ENCODE data around the gene SOX11.
A peak's percentile ranks its signal among the peaks of the same experiment; 100 is the strongest.

Gene SOX11

GRCh38 chr2:5691985-5692529, at the start of gene SOX11:
Gene SOX11, plus strand, starts transcription at chr2:5692384. Its CDS starts 338 bp downstream, at chr2:5692722.
- TF ChIP-seq GATA2 (IDR thresholded peaks at IDR 0.05; ENCODE audit: low read depth, low read length) = no peak

GRCh38 chr2:5657231-5657630, 35.0 kb upstream of the SOX11 start:
- TF ChIP-seq GATA2 (IDR thresholded peaks at IDR 0.05; ENCODE audit: low read depth, low read length) (no peak), GATA3 (IDR thresholded peaks at IDR 0.05; ENCODE audit: low read depth, low read length) (no peak)

- no peak for TF ChIP-seq GATA3 (IDR thresholded peaks at IDR 0.05; ENCODE audit: low read depth, low read length)
- TF ChIP-seq GATA2 (IDR thresholded peaks at IDR 0.05; ENCODE audit: low read depth, low read length) = no peak
These were observed 31.6 kb upstream of the SOX11 start for GRCh38 chr2:5660591-5660990.

GRCh38 chr2:5661362-5661761, 30.8 kb upstream of the SOX11 start:
- TF ChIP-seq GATA3 (IDR thresholded peaks at IDR 0.05; ENCODE audit: low read depth, low read length) (no peak), GATA2 (IDR thresholded peaks at IDR 0.05; ENCODE audit: low read depth, low read length) (no peak)

- TF ChIP-seq GATA2 (IDR thresholded peaks at IDR 0.05; ENCODE audit: low read depth, low read length) (no peak), GATA3 (IDR thresholded peaks at IDR 0.05; ENCODE audit: low read depth, low read length) (no peak)
These were observed 27.9 kb upstream of the SOX11 start for GRCh38 chr2:5664278-5664681.

DNA sequence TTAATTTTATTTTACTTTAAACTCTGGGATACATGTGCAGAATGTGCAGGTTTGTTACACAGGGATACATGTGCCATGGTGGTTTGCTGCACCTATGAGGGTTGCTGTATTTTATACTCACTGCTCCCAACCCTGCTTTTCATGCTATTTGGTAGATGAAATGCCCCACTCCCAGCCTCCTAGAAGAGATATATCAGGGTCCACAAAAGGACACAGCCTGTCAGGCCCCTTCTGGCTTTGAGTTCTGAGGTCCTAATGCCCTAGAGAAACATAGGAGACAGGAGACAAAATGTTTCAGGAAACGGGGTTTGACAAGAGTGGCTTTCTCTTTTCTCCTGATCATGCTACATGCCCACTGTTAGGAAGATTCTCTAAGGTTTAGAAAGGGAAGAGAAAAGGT, 27.1 kb upstream of the SOX11 start:
- no peak for TF ChIP-seq GATA2 (IDR thresholded peaks at IDR 0.05; ENCODE audit: low read depth, low read length)
- no peak for TF ChIP-seq GATA3 (IDR thresholded peaks at IDR 0.05; ENCODE audit: low read depth, low read length)

GRCh38 chr2:5666798-5667197, 25.4 kb upstream of the SOX11 start:
- TF ChIP-seq GATA2 (IDR thresholded peaks at IDR 0.05; ENCODE audit: low read depth, low read length) (no peak), GATA3 (IDR thresholded peaks at IDR 0.05; ENCODE audit: low read depth, low read length) (no peak)

- TF ChIP-seq GATA3 (IDR thresholded peaks at IDR 0.05; ENCODE audit: low read depth, low read length) = no peak
- peak; percentile 81 for TF ChIP-seq GATA2 (IDR thresholded peaks at IDR 0.05; ENCODE audit: low read depth, low read length)
These were observed 23.4 kb upstream of the SOX11 start for GRCh38 chr2:5668682-5669250.

DNA sequence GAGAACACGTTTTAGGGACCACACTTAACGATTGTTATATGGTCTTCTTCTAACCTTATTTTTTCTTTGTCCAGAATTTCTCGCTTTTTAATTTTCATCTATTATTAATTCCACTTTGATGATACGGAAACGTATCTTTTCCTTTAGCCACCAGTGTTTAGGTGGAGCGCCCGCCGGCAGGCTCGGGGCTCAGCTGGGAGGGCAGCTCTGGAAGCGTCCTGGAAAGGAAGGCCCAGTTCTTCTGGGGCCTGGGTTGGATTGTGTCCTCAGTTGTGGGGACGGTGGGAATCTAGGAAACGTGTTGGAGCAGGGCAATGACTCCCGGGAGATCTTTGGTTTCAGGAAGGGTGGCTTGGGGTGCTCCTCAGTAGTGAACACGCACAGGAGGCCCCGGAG, 19.4 kb upstream of the SOX11 start:
- TF ChIP-seq GATA3 (IDR thresholded peaks at IDR 0.05; ENCODE audit: low read depth, low read length) (no peak), GATA2 (IDR thresholded peaks at IDR 0.05; ENCODE audit: low read depth, low read length) (no peak)

GRCh38 chr2:5673145-5674025, 18.8 kb upstream of the SOX11 start:
- TF ChIP-seq GATA2 (IDR thresholded peaks at IDR 0.05; ENCODE audit: low read depth, low read length) (no peak), GATA3 (IDR thresholded peaks at IDR 0.05; ENCODE audit: low read depth, low read length) (no peak)

DNA sequence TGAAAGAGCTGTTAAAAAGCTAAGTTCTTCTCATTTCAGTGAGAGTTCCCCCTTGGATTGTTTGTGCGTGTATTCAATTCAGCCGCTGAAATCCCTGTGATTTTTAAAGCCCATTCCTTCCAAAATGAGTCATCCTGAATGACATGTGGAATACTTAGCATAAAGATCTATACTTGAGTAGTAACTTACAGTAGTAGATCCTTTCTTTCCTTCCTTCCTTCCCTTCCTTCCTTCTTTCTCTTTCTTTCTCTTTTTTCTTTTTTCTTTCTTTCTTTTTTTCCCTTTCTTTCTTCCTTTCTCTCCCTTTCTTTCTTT, 18.2 kb upstream of the SOX11 start:
- no peak for TF ChIP-seq GATA3 (IDR thresholded peaks at IDR 0.05; ENCODE audit: low read depth, low read length)
- TF ChIP-seq GATA2 (IDR thresholded peaks at IDR 0.05; ENCODE audit: low read depth, low read length) = no peak

- TF ChIP-seq GATA2 (IDR thresholded peaks at IDR 0.05; ENCODE audit: low read depth, low read length) (no peak), GATA3 (IDR thresholded peaks at IDR 0.05; ENCODE audit: low read depth, low read length) (no peak)
These were observed 15.1 kb upstream of the SOX11 start for GRCh38 chr2:5677133-5677532.

- TF ChIP-seq GATA3 (IDR thresholded peaks at IDR 0.05; ENCODE audit: low read depth, low read length) = no peak
These were observed 8.7 kb upstream of the SOX11 start for GRCh38 chr2:5683471-5683870.

DNA sequence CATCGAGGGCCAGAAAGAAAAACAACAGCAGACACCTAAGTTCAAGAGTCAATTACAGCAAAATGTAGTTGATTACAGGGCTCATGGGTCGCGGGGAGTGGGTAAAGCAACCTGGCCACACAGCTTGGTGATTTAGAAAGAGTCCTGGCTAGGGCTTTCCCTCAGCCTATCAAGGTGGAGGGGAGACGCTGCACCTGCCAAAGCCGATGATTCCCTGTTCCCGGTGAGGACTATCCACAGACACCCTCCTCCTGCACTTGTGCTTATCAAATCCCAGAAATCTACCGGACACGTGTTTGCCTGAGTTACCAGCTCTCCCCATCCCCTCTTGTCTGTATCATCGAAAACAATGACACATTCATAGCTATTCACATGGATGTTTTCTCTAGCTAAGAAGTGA, 7.0 kb upstream of the SOX11 start:
- TF ChIP-seq GATA3 (IDR thresholded peaks at IDR 0.05; ENCODE audit: low read depth, low read length) = no peak
- peak; percentile 55 for TF ChIP-seq GATA2 (IDR thresholded peaks at IDR 0.05; ENCODE audit: low read depth, low read length)

GRCh38 chr2:5686068-5686467, 6.1 kb upstream of the SOX11 start:
- no peak for TF ChIP-seq GATA2 (IDR thresholded peaks at IDR 0.05; ENCODE audit: low read depth, low read length)
- TF ChIP-seq GATA3 (IDR thresholded peaks at IDR 0.05; ENCODE audit: low read depth, low read length) = no peak
